PFSK-1 (cell line): ENCODE data around the gene LSM12.
A peak's percentile ranks its signal among the peaks of the same experiment; 100 is the strongest.

Experiments used
- FOXP2 ChIP-seq: optimal IDR thresholded peaks from 2 replicates; pipeline ENCODE3; 2011; ENCODE audit warnings: borderline replicate concordance, control low read depth, inconsistent platforms; ENCODE audit not compliant: insufficient read depth; ENCODE audit errors: extremely low read length, extremely low read depth
- POLR2AphosphoS5 ChIP-seq: IDR thresholded peaks from 2 replicates; pipeline ENCODE4 v1.6.1; 2012; ENCODE audit warnings: low read depth, mild to moderate bottlenecking, control low read depth, low read length, moderate library complexity
- REST ChIP-seq, 2 experiments: IDR thresholded peaks; 2 replicates each; pipeline versions ENCODE4 v1.6.1 to v1.8.0; 2011 to 2012; ENCODE audit warnings: low read depth in 2 of 2, low read length in 2 of 2, control low read depth in 1 of 2, inconsistent platforms in 1 of 2, mild to moderate bottlenecking in 1 of 2, moderate library complexity in 1 of 2; ENCODE audit not compliant: insufficient read depth in 1 of 2
- SIN3A ChIP-seq: IDR thresholded peaks from 2 replicates; pipeline ENCODE4 v1.6.1; 2012; ENCODE audit warnings: mild to moderate bottlenecking, low read length, moderate library complexity, borderline replicate concordance; ENCODE audit not compliant: insufficient read depth
- TAF1 ChIP-seq: IDR thresholded peaks from 2 replicates; pipeline ENCODE4 v1.6.1; 2012; ENCODE audit warnings: low read length, control low read depth, borderline replicate concordance; ENCODE audit not compliant: insufficient read depth

The LSM12 gene

DNA sequence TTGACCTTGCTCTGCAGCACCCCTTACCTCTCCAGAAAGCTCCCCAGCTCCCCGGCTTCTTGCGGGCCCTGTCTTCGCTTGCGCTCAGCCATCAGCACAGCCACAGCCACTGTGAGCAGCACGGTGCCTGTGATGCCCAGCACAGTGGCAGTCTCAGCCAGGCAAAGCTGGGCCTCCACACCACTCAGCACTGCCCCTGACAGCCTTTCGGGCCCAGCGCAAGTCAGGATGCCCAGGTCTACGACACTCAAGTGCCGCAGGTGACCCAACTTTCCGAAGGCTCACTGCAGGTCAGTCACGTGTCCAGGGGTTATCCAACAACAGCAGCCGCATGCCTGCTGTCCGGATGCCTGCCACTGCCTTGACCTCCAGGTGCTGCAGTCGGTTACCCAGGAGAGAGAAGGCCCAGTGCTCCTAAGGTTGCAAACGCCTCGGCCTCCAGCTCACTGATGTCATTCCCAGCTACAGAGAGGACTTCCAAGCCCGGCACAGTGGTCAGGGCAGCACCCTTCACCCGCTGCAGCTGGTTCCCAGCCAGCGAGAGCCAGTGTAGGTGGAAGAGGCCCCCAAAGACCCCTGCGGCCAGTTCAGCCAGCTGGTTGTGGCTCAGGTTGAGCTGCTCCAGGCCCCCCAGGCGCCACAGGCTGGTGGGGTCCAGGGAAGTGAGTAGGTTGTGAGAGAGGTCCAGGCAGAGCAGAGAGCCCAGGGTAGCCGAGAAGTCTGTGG lies 42.8 kb downstream of the LSM12 start:
- TF ChIP-seq FOXP2 (no peak), REST (IDR thresholded peaks at IDR 0.05; ENCODE audit: insufficient read depth in 1 of 2, low read depth in 2 of 2, low read length in 2 of 2) (no peak)

DNA sequence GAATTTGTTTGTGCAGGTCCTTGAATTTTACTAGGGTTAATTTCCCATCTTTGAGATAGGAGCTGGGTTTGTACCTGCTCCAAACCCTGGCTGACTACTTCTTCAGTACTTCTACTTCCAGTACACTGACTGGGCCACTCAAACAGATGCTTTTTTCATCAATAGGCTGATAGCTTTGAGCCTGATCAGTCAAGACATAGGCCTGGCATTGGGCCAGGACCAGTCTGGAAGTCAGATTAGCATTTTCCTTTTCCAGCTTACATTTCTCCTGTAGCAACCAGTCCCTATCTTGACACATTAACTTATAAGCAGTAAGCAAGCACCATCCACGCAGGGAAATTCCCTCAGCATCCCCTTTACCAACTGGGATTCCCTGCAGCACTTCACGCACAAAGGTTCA lies 44.2 kb downstream of the LSM12 start:
- TF ChIP-seq TAF1 (no peak), REST (IDR thresholded peaks at IDR 0.05; ENCODE audit: insufficient read depth in 1 of 2, low read depth in 2 of 2, low read length in 2 of 2) (no peak), SIN3A (no peak), FOXP2 (no peak), POLR2AphosphoS5 (no peak)

DNA sequence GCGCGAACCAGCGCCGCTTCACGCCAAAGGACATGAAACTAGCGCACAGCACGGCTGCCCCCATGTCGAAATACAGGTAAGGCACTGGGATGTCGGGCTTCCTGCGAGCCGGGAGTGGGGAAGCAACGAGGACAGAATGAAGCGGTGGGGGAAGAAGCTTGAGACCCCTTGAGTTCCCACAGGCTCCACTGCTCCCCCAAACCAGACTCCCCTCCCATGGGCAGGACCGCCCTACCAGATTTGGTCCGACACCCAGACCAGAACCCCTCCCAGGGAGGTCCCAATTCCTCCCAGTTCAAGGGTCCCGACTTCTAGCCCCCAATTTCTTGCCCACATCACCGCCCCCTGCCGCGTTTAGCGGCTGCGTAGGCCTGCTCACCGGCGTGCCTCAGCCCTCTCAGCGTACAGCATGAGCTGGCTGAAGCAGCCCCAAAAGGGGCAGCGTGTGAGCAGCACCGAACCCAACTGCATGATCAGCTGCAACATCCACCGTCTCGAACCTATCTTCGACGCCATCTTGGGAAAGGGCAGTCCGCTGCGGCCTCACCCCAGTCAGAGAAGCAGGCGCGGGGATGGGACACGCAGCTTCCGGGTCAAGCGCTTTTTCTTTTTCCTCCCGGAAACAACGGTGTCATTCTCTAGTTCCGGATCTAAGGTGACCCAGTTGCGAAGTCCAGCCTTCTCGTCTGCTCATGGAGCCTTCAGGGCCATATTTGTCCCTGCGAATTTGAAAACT lies 51.9 kb downstream of the LSM12 start, which contains the start of gene TMEM101:
Gene TMEM101 (minus strand): TSS at position 527 of the 736 bp plus-strand sequence. CDS start 11 bp downstream, at position 516.
- peak; percentile 99 for TF ChIP-seq TAF1
- TF ChIP-seq SIN3A: no peak
- no peak for TF ChIP-seq FOXP2
- TF ChIP-seq POLR2AphosphoS5: peak; percentile 85
- TF ChIP-seq REST (IDR thresholded peaks at IDR 0.05; ENCODE audit: insufficient read depth in 1 of 2, low read depth in 2 of 2, low read length in 2 of 2): 0 out of 4 replicates have a peak, but pooled peaks of 1 of the 2 experiments have one; percentile 38

- no peak for TF ChIP-seq FOXP2
- no peak for TF ChIP-seq SIN3A
- no peak for TF ChIP-seq POLR2AphosphoS5
- no peak; a peak in 1 of 4 replicates for TF ChIP-seq REST (IDR thresholded peaks at IDR 0.05; ENCODE audit: insufficient read depth in 1 of 2, low read depth in 2 of 2, low read length in 2 of 2)
- no peak for TF ChIP-seq TAF1
These were observed 52.4 kb downstream of the LSM12 start for GRCh38 chr17:44014133-44014436.

DNA sequence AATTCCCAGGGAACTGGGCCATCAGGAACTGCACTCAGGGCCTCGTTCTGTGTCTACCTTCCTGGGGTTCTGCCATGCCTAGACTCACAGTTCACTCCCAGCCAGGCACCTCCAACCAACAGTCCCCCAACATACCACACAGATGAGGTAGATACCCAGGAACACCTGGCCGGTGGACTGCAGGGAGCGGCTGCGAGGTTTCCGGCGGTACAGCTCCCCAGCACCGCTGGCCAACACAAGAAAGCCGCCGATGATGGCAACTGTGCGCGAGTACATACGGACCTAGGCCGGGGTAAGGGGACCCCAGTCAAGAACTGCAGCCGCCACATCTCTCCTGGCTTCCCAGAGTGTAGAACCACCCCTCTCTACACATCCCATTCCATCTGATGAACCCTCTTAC lies 53.6 kb downstream of the LSM12 start:
- no peak for TF ChIP-seq FOXP2
- no peak for TF ChIP-seq SIN3A
- no peak for TF ChIP-seq TAF1
- no peak for TF ChIP-seq POLR2AphosphoS5
- no peak for TF ChIP-seq REST (IDR thresholded peaks at IDR 0.05; ENCODE audit: insufficient read depth in 1 of 2, low read depth in 2 of 2, low read length in 2 of 2)
